Ectodermal cell (in vitro differentiated cells): ENCODE measurements around the gene TNS1.

ENCODE experiments used
- H3K27ac ChIP-seq: 2 replicates; pipeline ENCODE4 v1.7.0; 2013; ENCODE audit warnings: mild to moderate bottlenecking, low read depth, low read length; ENCODE audit not compliant: insufficient read depth, poor library complexity, severe bottlenecking
- H3K27me3 ChIP-seq: 2 replicates; pipeline ENCODE4 v1.7.0; 2013; ENCODE audit warnings: mild to moderate bottlenecking, low read length; ENCODE audit not compliant: insufficient read depth, control insufficient read depth, poor library complexity, severe bottlenecking
- H3K36me3 ChIP-seq: one replicate; pipeline ENCODE4 v1.7.0; 2013; ENCODE audit warnings: low read length; ENCODE audit not compliant: control insufficient read depth, insufficient read depth
- H3K4me1 ChIP-seq: one replicate; pipeline ENCODE4 v1.7.0; 2013; ENCODE audit warnings: low read length; ENCODE audit not compliant: control insufficient read depth, insufficient read depth
- H3K4me3 ChIP-seq: 2 replicates; pipeline ENCODE4 v1.7.0; 2013; ENCODE audit warnings: low read depth, low read length, control low read depth; ENCODE audit not compliant: insufficient read depth
- H3K9me3 ChIP-seq: 2 replicates; pipeline ENCODE4 v1.7.0; 2013; ENCODE audit warnings: mild to moderate bottlenecking, low read length, moderate library complexity; ENCODE audit not compliant: control insufficient read depth
- WGBS, 2 experiments: methylation state at CpG; one replicate each; pipeline ENCODE4 v1.1.7; 2013; ENCODE audit warnings: missing lambda C conversion rate in 2 of 2; 5-methylcytosine and 5-hydroxymethylcytosine counted together

The TNS1 gene

GRCh38 chr2:217937446-217937845 lies 65.3 kb downstream of the TNS1 start:
- no peaks in the 10 kb centered on the region for H3K9me3 ChIP-seq
- H3K4me1 ChIP-seq: peaks cover 6% of the 10 kb centered on the region
- H3K36me3 ChIP-seq: no peaks in the 10 kb centered on the region
- 55 to 58% methylated on average over 8 of the region's 8 CpGs for WGBS, 2 experiments
- no peak overlapping the region for H3K27ac ChIP-seq
- no peaks in the 10 kb centered on the region for H3K27me3 ChIP-seq
- H3K4me3 ChIP-seq: no peak overlapping the region

- Histone ChIP-seq H3K36me3 (no peaks in the 10 kb centered on the region), H3K27me3 (no peaks in the 10 kb centered on the region), H3K27ac (no peak overlapping the region), H3K4me1 (peaks cover 6% of the 10 kb centered on the region), H3K9me3 (no peaks in the 10 kb centered on the region), H3K4me3 (no peak overlapping the region)
- 75 to 79% methylated on average over 10 of the region's 10 CpGs for WGBS, 2 experiments
These were observed 65.8 kb downstream of the TNS1 start for GRCh38 chr2:217936952-217937351.

GRCh38 chr2:217935901-217936684 lies 66.7 kb downstream of the TNS1 start:
- Histone ChIP-seq H3K36me3 (no peaks in the 10 kb centered on the region), H3K4me3 (no peak overlapping the region), H3K27me3 (no peaks in the 10 kb centered on the region), H3K4me1 (peaks cover 6% of the 10 kb centered on the region), H3K27ac (no peak overlapping the region), H3K9me3 (no peaks in the 10 kb centered on the region)
- 83 to 91% methylated on average over 10 of the region's 10 CpGs for WGBS, 2 experiments

GRCh38 chr2:217935235-217935879 lies 67.4 kb downstream of the TNS1 start:
- H3K27me3 ChIP-seq: no peaks in the 10 kb centered on the region
- peaks cover 6% of the 10 kb centered on the region for H3K4me1 ChIP-seq
- H3K36me3 ChIP-seq: no peaks in the 10 kb centered on the region
- no peak overlapping the region for H3K27ac ChIP-seq
- no peaks in the 10 kb centered on the region for H3K9me3 ChIP-seq
- H3K4me3 ChIP-seq: no peak overlapping the region
- WGBS, 2 experiments: 80 to 88% methylated on average over 7 of the region's 7 CpGs

- no peak overlapping the region for H3K4me3 ChIP-seq
- no peaks in the 10 kb centered on the region for H3K27me3 ChIP-seq
- WGBS, 2 experiments: 85 to 87% methylated on average over 13 of the region's 13 CpGs
- H3K9me3 ChIP-seq: no peaks in the 10 kb centered on the region
- H3K27ac ChIP-seq: no peak overlapping the region
- no peaks in the 10 kb centered on the region for H3K36me3 ChIP-seq
- peaks cover 11% of the 10 kb centered on the region for H3K4me1 ChIP-seq
These were observed 68.3 kb downstream of the TNS1 start for GRCh38 chr2:217934321-217935131.

- peaks cover 15% of the 10 kb centered on the region for H3K4me1 ChIP-seq
- no peaks in the 10 kb centered on the region for H3K9me3 ChIP-seq
- no peaks in the 10 kb centered on the region for H3K36me3 ChIP-seq
- 90 to 95% methylated on average over 3 of the region's 3 CpGs for WGBS, 2 experiments
- no peak overlapping the region for H3K4me3 ChIP-seq
- no peak overlapping the region for H3K27ac ChIP-seq
- no peaks in the 10 kb centered on the region for H3K27me3 ChIP-seq
These were observed 69.2 kb downstream of the TNS1 start for GRCh38 chr2:217933617-217933993.

- Histone ChIP-seq H3K9me3 (no peaks in the 10 kb centered on the region), H3K36me3 (no peaks in the 10 kb centered on the region), H3K4me1 (peaks cover 15% of the 10 kb centered on the region), H3K27ac (no peak overlapping the region), H3K27me3 (no peaks in the 10 kb centered on the region), H3K4me3 (no peak overlapping the region)
- WGBS, 2 experiments: 83 to 85% methylated on average over 21 of the region's 21 CpGs
These were observed 69.8 kb downstream of the TNS1 start for GRCh38 chr2:217932803-217933616.

- WGBS, 2 experiments: 91% methylated on average over 6 of the region's 6 CpGs
- Histone ChIP-seq H3K27me3 (no peaks in the 10 kb centered on the region), H3K9me3 (no peaks in the 10 kb centered on the region), H3K4me3 (no peak overlapping the region), H3K36me3 (no peaks in the 10 kb centered on the region), H3K27ac (no peak overlapping the region), H3K4me1 (peaks cover 15% of the 10 kb centered on the region)
These were observed 70.8 kb downstream of the TNS1 start for GRCh38 chr2:217931846-217932560.

- Histone ChIP-seq H3K4me3 (no peak overlapping the region), H3K36me3 (no peaks in the 10 kb centered on the region), H3K27me3 (no peaks in the 10 kb centered on the region), H3K9me3 (no peaks in the 10 kb centered on the region), H3K4me1 (peaks cover 15% of the 10 kb centered on the region), H3K27ac (no peak overlapping the region)
- WGBS, 2 experiments: 80 to 82% methylated on average over 10 to 11 of the region's 11 CpGs
These were observed 71.8 kb downstream of the TNS1 start for GRCh38 chr2:217930761-217931563.
